Breast epithelium (tissue), 4 donors: ENCODE measurements around the gene ALKAL2. TPM values are rescaled to one million over a fixed set of nuclear protein-coding genes. Genes with fewer than 3 reads are reported as not detected.
"Not testable (repeated sequence)": the region's sequence is repeated elsewhere in the genome, so short reads cannot be mapped to it uniquely, and the experiment has no call there.

Experiments used
- DNase-seq, 2 donors: peaks; one replicate each; pipeline ENCODE4 v3.0.0-alpha.2; 2019; ENCODE audit warnings: low spot score in 2 of 2
- H3K27ac ChIP-seq, 2 donors: fragments of 200-600 bp; sonication (generic) in 1 of 2; one replicate each; pipeline ENCODE4 v1.5.1; 2016 to 2019; ENCODE audit warnings: mild to moderate bottlenecking in 1 of 2
- H3K27me3 ChIP-seq, 2 donors: fragments of 200-600 bp; sonication (generic) in 1 of 2; one replicate each; pipeline versions ENCODE4 v1.5.1 to v1.6.0; 2017 to 2019; ENCODE audit warnings: control low read depth in 1 of 2, mild to moderate bottlenecking in 1 of 2
- H3K36me3 ChIP-seq: fragments of 200-600 bp; one replicate; pipeline ENCODE4 v1.5.1; 2019
- H3K4me1 ChIP-seq, 2 donors: fragments of 200-600 bp; sonication (generic); one replicate each; pipeline ENCODE4 v1.5.1; 2016 to 2019; ENCODE audit warnings: control low read depth in 1 of 2
- H3K4me3 ChIP-seq, 3 donors: fragments of 200-600 bp; sonication (generic); 1 replicate in 2 of 3; 2 replicates in 1 of 3; pipeline ENCODE4 v1.5.1; 2016 to 2019; ENCODE audit warnings: mild to moderate bottlenecking in 3 of 3, moderate library complexity in 2 of 3
- H3K9me3 ChIP-seq, 2 donors: fragments of 200-600 bp; sonication (generic) in 1 of 2; one replicate each; pipeline ENCODE4 v1.5.1; 2016 to 2019; ENCODE audit warnings: control low read depth in 1 of 2
- POLR2A ChIP-seq: fragments of 450-650 bp; IDR thresholded peaks from one replicate; pipeline ENCODE4 v1.6.1; 2016; ENCODE audit warnings: antibody characterized with exemption, mild to moderate bottlenecking, moderate library complexity
- POLR2AphosphoS5 ChIP-seq, 3 donors: sonication (generic); formaldehyde crosslinking; IDR thresholded peaks; one replicate each; pipeline ENCODE4 v1.6.1; 2017; ENCODE audit warnings: antibody characterized with exemption in 3 of 3
- intact Hi-C: fragments of 100-400 bp; cut with DNase I; formaldehyde crosslinking; loops from one replicate; pipeline ENCODE4 v1.15.1; 2023; ENCODE audit warnings: low total_unique reads
- total RNA-seq, 3 donors: library from RNA; depleted of rRNA; stranded (reverse); fragments of >200 nt; gene quantifications; one replicate each; pipeline ENCODE4 v1.1.0, GENCODE V29; 2016
- TF ChIP-seq, protein P1 (sequence below), 3 donors: fragments of 450-650 bp; IDR thresholded peaks; one replicate each; pipeline ENCODE4 v1.5.1; 2016 to 2017; ENCODE audit warnings: antibody characterized with exemption in 3 of 3, mild to moderate bottlenecking in 3 of 3, moderate library complexity in 3 of 3

The ALKAL2 gene, protein sequence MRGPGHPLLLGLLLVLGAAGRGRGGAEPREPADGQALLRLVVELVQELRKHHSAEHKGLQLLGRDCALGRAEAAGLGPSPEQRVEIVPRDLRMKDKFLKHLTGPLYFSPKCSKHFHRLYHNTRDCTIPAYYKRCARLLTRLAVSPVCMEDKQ
- 10 to 100 TPM; 10.1 to 26.4 (median 16.1) TPM for total RNA-seq

DNA sequence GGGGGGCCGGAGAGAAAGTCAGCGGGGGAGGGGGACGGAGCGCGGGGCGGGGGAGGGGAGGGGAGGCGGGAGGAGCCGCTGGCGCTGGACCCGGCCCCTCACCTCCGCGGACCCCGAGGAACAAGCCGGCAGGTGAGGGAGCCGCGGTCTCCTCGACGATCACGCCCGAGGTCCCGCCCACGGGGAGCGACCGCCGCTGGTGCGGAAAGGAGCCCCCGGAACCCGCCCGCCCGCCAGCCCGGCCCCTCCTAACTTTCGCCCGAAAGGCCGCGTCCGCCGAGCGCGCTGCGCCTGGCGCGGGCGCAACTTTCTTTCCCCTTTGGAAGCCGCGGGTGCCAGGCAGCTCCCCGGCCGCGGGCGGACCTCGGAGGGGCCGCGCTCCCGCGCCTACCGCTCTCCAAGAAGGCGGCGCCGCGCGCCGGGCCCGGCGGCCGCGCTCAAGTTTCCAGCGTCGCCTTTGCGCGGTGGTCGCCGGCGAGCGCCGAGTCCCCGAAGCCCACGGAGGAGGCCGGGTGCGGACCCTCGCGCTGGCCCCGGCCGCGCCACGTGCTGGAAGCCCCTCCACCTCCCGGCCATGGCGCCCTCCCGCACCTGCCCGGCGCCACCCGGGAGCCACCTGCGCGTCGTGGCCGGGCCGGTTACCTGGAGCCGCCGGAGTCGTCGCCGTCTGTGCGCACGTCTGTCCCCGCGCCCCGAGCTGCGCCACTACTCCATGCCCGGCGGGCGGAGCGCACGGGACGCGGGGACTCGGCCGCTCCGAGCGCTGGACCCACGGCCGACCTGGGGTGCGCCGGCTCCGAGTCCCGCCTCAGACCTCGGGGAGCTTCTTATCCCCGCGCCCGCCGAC lies at the start of gene ALKAL2:
Gene ALKAL2 (minus strand): TSS at position 181 of the 847 bp plus-strand sequence. CDS start 256 bp downstream, outside the sequence.
- TF ChIP-seq, protein P1, sequence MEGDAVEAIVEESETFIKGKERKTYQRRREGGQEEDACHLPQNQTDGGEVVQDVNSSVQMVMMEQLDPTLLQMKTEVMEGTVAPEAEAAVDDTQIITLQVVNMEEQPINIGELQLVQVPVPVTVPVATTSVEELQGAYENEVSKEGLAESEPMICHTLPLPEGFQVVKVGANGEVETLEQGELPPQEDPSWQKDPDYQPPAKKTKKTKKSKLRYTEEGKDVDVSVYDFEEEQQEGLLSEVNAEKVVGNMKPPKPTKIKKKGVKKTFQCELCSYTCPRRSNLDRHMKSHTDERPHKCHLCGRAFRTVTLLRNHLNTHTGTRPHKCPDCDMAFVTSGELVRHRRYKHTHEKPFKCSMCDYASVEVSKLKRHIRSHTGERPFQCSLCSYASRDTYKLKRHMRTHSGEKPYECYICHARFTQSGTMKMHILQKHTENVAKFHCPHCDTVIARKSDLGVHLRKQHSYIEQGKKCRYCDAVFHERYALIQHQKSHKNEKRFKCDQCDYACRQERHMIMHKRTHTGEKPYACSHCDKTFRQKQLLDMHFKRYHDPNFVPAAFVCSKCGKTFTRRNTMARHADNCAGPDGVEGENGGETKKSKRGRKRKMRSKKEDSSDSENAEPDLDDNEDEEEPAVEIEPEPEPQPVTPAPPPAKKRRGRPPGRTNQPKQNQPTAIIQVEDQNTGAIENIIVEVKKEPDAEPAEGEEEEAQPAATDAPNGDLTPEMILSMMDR (IDR thresholded peaks at IDR 0.05): no peak
- TF ChIP-seq POLR2A: no peak
- no peak for TF ChIP-seq POLR2AphosphoS5 (IDR thresholded peaks at IDR 0.05)
- no peak for DNase-seq
- H3K27ac ChIP-seq: peak within 1 kb of the TSS in 1 of 2 donors; percentile 29
- H3K4me3 ChIP-seq: peak within 1 kb of the TSS; percentile 41 to 68 (median 48)
- H3K36me3 ChIP-seq: no peaks in the 10 kb centered on the region
- H3K9me3 ChIP-seq: no peaks in the 10 kb centered on the region
- no peaks in the 10 kb centered on the region for H3K4me1 ChIP-seq
- intact Hi-C loops: no loop called here
- peaks cover 0 to 28% of the 10 kb centered on the region in 2 donors for H3K27me3 ChIP-seq

DNA sequence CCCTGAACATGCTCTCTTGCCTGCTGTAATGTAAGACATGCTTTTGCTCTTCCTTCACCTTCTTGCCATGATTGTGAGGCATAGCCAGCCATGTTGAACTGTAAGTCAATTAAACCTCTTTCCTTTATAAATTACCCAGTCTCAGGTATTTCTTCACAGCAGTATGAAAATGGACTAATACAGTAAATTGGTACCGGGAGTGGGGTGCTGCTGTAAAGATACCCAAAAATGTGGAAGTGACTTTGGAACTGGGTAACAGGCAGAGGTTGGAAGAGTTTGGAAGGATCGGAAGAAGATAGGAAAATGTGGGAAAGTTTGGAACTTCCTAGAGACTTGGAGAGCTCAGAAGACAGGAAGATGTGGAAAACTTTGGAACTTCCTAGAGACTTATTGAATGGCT lies 49.1 kb upstream of the ALKAL2 start:
- H3K4me3 ChIP-seq, intact Hi-C loops, DNase-seq, H3K36me3 ChIP-seq, H3K27me3 ChIP-seq, H3K27ac ChIP-seq, H3K4me1 ChIP-seq: not testable (repeated sequence)
- H3K9me3 ChIP-seq: peaks cover 19 to 38% of the 10 kb centered on the region in 2 donors

DNA sequence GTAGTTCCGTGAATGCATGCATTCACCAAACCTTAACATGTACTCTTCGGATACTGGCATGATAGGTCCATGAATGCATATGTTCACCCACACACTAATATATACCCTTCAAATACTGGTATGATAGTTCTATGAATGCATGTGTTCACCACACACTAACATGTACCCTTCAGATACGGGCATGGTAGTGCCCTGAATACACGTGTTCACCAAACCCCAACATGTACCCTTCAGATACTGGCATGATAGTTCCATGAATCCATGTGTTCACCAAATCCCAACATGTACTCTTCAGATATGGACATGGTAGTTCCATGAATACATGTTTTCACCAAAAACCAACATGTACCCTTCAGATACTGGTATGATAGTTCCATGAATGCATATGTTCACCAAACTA lies 48.5 kb upstream of the ALKAL2 start:
- H3K4me3 ChIP-seq: no peak overlapping the region
- no peak overlapping the region for H3K27ac ChIP-seq
- peaks cover 19 to 38% of the 10 kb centered on the region in 2 donors for H3K9me3 ChIP-seq
- intact Hi-C loops: no loop called here
- no peaks in the 10 kb centered on the region for H3K36me3 ChIP-seq
- TF ChIP-seq, protein P1 (IDR thresholded peaks at IDR 0.05): no peak
- TF ChIP-seq POLR2A (no peak), POLR2AphosphoS5 (IDR thresholded peaks at IDR 0.05) (no peak)
- no peak for DNase-seq
- no peaks in the 10 kb centered on the region for H3K27me3 ChIP-seq
- no peaks in the 10 kb centered on the region for H3K4me1 ChIP-seq

DNA sequence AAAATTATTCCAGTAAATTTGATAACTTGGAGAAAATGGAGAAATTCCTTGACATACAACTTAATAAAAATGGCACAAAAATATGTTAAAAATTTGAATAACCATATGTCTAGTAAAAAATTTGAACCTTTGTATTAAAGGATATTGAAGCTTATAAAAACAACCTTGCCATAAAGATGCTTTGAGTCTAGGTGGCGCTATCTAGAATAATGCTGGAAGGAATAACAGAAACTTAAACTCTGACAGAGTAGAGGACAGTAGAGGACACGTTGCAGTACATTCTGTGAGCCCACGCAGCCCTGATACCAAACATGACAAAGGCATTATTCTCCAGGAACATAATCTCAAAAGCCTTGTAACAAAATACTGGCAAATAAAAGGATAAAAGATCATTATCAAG lies 44.7 kb upstream of the ALKAL2 start:
- TF ChIP-seq POLR2AphosphoS5 (IDR thresholded peaks at IDR 0.05): no peak
- TF ChIP-seq, protein P1 (IDR thresholded peaks at IDR 0.05): no peak
- TF ChIP-seq POLR2A: no peak
- Histone ChIP-seq H3K36me3 (no peaks in the 10 kb centered on the region), H3K4me1 (no peaks in the 10 kb centered on the region), H3K4me3 (no peak overlapping the region), H3K9me3 (peaks cover 12 to 19% of the 10 kb centered on the region in 2 donors), H3K27me3 (no peaks in the 10 kb centered on the region), H3K27ac (no peak overlapping the region)
- intact Hi-C loops: no loop called here
- no peak for DNase-seq

DNA sequence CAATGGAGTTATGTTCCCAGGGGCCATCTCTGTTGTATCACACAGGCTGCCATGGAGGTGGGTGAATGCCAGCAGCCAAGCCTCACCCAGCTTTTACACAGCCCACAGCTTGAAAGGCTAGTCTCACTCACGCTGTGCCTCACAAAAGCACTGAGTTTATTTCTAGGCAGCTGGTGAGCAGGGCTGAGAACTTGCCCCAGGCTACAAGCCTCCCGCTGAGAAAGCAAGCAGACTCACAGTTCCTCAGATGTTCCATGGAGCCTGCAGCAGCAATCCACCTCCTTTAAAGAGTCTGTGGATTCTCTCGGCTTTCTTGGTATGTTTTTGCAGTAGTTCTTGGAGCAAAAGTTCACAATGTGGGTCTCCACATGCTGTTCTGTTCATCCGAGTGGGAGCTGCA lies 40.9 kb upstream of the ALKAL2 start:
- Histone ChIP-seq H3K27me3 (no peaks in the 10 kb centered on the region), H3K36me3 (no peaks in the 10 kb centered on the region), H3K4me3 (no peak overlapping the region), H3K27ac (no peak overlapping the region), H3K4me1 (no peaks in the 10 kb centered on the region), H3K9me3 (peaks cover 0 to 10% of the 10 kb centered on the region in 2 donors)
- DNase-seq: no peak
- no peak for TF ChIP-seq POLR2AphosphoS5 (IDR thresholded peaks at IDR 0.05)
- TF ChIP-seq, protein P1 (IDR thresholded peaks at IDR 0.05): no peak
- TF ChIP-seq POLR2A: no peak
- intact Hi-C loops: no loop called here
